Measurements from ENCODE around the gene HSF4.
A peak's percentile ranks its signal among the peaks of the same experiment; 100 is the strongest.

Gene HSF4

GRCh38 chr16:67170949-67171649 is 6.6 kb downstream of the HSF4 start:
- peak overlapping the region; percentile 33; the same call in 1 of the 2 replicates for H2AFZ ChIP-seq (ENCODE audit: low read length)
- H3K9ac ChIP-seq (ENCODE audit: low read depth, low read length, poor library complexity, severe bottlenecking) = peak overlapping the region; percentile 76
- no peaks in the 10 kb centered on the region for H3K36me3 ChIP-seq (ENCODE audit: insufficient read depth, low read length)
- H3K9me3 ChIP-seq (ENCODE audit: insufficient read depth, low read depth, low read length) = no peaks in the 10 kb centered on the region
- no peaks in the 10 kb centered on the region for H3F3A ChIP-seq (ENCODE audit: low read depth)
- peak overlapping the region; percentile 99 for H3K4me2 ChIP-seq (ENCODE audit: low read depth, low read length, poor library complexity, severe bottlenecking)
- no peaks in the 10 kb centered on the region for H3K9me2 ChIP-seq (replicated peaks; ENCODE audit: low read depth, low read length)
- peaks cover 32% of the 10 kb centered on the region for H3K4me1 ChIP-seq (ENCODE audit: insufficient read depth, low read length, poor library complexity, severe bottlenecking)
- peaks cover 8% of the 10 kb centered on the region; the same call in 1 of the 2 replicates for H3K79me2 ChIP-seq (ENCODE audit: insufficient read depth, low read length)
- H3K4me3 ChIP-seq (ENCODE audit: low read length, poor library complexity, severe bottlenecking) = peak overlapping the region; percentile 82
- no peaks in the 10 kb centered on the region for H4K20me1 ChIP-seq (ENCODE audit: insufficient read depth, low read length, poor library complexity, severe bottlenecking)
- TF ChIP-seq CTCF (conservative IDR thresholded peaks at IDR 0.05; ENCODE audit: low read length) (no peak), EZH2phosphoT487 (IDR thresholded peaks at IDR 0.05; ENCODE audit: borderline replicate concordance) (no peak)
- H3K27me3 ChIP-seq (ENCODE audit: insufficient read depth, low read length, poor library complexity, severe bottlenecking) = no peaks in the 10 kb centered on the region

GRCh38 chr16:67173323-67173722 is 8.8 kb downstream of the HSF4 start:
- Histone ChIP-seq H3K79me2 (ENCODE audit: insufficient read depth, low read length) (peaks cover 8% of the 10 kb centered on the region; the same call in 1 of the 2 replicates), H3K4me1 (ENCODE audit: insufficient read depth, low read length, poor library complexity, severe bottlenecking) (peaks cover 36% of the 10 kb centered on the region), H3K36me3 (ENCODE audit: insufficient read depth, low read length) (no peaks in the 10 kb centered on the region), H3K9ac (ENCODE audit: low read depth, low read length, poor library complexity, severe bottlenecking) (peak overlapping the region; percentile 77), H2AFZ (ENCODE audit: low read length) (peak overlapping the region; percentile 53), H3K27me3 (ENCODE audit: insufficient read depth, low read length, poor library complexity, severe bottlenecking) (no peaks in the 10 kb centered on the region), H3K9me3 (ENCODE audit: insufficient read depth, low read depth, low read length) (no peaks in the 10 kb centered on the region), H4K20me1 (ENCODE audit: insufficient read depth, low read length, poor library complexity, severe bottlenecking) (no peaks in the 10 kb centered on the region), H3F3A (ENCODE audit: low read depth) (no peaks in the 10 kb centered on the region), H3K4me2 (ENCODE audit: low read depth, low read length, poor library complexity, severe bottlenecking) (peak overlapping the region; percentile 98), H3K4me3 (ENCODE audit: low read length, poor library complexity, severe bottlenecking) (peak overlapping the region; percentile 73), H3K9me2 (replicated peaks; ENCODE audit: low read depth, low read length) (no peaks in the 10 kb centered on the region)
- no peak for TF ChIP-seq EZH2phosphoT487 (IDR thresholded peaks at IDR 0.05; ENCODE audit: borderline replicate concordance)
- TF ChIP-seq CTCF (conservative IDR thresholded peaks at IDR 0.05; ENCODE audit: low read length) = no peak

- Histone ChIP-seq H3F3A (ENCODE audit: low read depth) (no peaks in the 10 kb centered on the region), H3K4me2 (ENCODE audit: low read depth, low read length, poor library complexity, severe bottlenecking) (peak overlapping the region; percentile 98), H3K9ac (ENCODE audit: low read depth, low read length, poor library complexity, severe bottlenecking) (peak overlapping the region; percentile 77), H3K27me3 (ENCODE audit: insufficient read depth, low read length, poor library complexity, severe bottlenecking) (no peaks in the 10 kb centered on the region), H3K9me3 (ENCODE audit: insufficient read depth, low read depth, low read length) (no peaks in the 10 kb centered on the region), H3K9me2 (replicated peaks; ENCODE audit: low read depth, low read length) (no peaks in the 10 kb centered on the region), H3K4me3 (ENCODE audit: low read length, poor library complexity, severe bottlenecking) (peak overlapping the region; percentile 73), H3K36me3 (ENCODE audit: insufficient read depth, low read length) (no peaks in the 10 kb centered on the region), H4K20me1 (ENCODE audit: insufficient read depth, low read length, poor library complexity, severe bottlenecking) (no peaks in the 10 kb centered on the region), H3K79me2 (ENCODE audit: insufficient read depth, low read length) (peaks cover 8% of the 10 kb centered on the region; the same call in 1 of the 2 replicates), H3K4me1 (ENCODE audit: insufficient read depth, low read length, poor library complexity, severe bottlenecking) (peaks cover 37% of the 10 kb centered on the region), H2AFZ (ENCODE audit: low read length) (peak overlapping the region; percentile 53)
- peak; percentile 36 for TF ChIP-seq CTCF (conservative IDR thresholded peaks at IDR 0.05; ENCODE audit: low read length)
- no peak for TF ChIP-seq EZH2phosphoT487 (IDR thresholded peaks at IDR 0.05; ENCODE audit: borderline replicate concordance)
These were observed 9.5 kb downstream of the HSF4 start for GRCh38 chr16:67173808-67174705.

All from Loucy (cell line).